Dermis microvascular lymphatic vessel endothelial cell (primary cell): ENCODE measurements around the gene UBE2J1. TPM values are rescaled to one million over a fixed set of nuclear protein-coding genes. Genes with fewer than 3 reads are reported as not detected.

ENCODE experiments used
- DNase-seq, 2 donors: peaks; one replicate each; pipeline versions ENCODE4 v3.0.0 to v3.0.0-alpha.2; 2010; ENCODE audit warnings: low read depth in 2 of 2
- total RNA-seq: library from RNA; depleted of rRNA; stranded (reverse); fragments of >200 nt; gene quantifications from 2 replicates; pipeline ENCODE4 v1.2.1, GENCODE V29; 2014

The UBE2J1 gene
- total RNA-seq, 1 donor from 2014 or later: 56.6 TPM

DNA sequence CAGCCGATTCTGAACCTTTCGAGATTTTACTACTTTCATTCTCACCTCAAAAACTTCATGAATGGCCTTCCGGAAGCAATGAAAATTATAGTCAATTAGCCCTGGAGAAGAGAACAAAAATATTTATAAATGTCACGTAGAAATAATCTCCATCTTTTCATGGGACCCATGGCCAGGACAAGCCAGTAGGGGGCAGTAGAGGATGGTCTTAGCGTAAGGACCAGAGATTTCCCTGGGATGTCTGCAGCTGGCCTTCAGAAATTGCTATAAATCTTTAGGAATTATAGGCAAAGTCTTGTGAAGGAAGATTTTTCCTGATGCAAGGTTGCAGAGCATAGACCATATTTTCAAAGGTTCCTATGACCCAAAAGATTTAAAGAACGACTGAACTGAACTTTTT is 15.6 kb upstream of the UBE2J1 start:
- DNase-seq: peak in 1 of 2 donors; percentile 64

DNA sequence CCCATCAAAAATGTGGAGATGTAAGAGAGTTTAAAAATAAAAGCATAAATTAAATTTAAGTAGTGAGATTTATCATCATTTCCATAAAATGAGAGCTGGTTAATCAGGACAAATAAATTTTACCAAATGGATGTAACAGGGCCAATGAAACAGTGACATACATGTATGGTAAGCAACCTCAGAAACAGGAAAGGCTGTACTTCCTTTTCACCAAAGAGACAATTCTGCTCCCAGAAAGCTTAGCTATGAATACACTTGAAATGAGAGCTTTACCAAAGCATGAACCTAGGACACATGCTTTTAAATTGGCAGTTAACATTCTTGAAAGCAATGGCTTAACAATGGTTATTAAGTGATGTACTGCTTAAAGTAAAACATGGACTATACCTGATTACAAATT is 12.1 kb upstream of the UBE2J1 start:
- DNase-seq: peak in 1 of 2 donors; percentile 64

DNA sequence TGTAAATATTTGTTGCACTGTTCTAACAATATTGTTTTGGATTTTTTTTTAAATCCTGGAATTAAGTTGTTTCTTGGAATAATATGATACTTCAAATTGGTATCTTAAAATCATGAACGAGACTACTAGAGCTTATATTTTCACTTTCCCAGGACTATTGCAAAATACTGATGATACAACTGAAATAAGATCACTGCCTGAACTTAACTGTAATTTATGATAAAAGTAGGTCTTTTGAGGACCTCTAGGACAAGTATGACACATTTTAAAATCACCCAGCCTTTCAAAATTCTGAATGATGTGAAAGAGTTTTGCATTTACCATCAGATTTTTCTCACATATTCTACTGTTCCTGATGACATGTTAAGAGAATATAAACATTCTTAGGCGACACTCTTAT is 8.6 kb upstream of the UBE2J1 start:
- no peak for DNase-seq

DNA sequence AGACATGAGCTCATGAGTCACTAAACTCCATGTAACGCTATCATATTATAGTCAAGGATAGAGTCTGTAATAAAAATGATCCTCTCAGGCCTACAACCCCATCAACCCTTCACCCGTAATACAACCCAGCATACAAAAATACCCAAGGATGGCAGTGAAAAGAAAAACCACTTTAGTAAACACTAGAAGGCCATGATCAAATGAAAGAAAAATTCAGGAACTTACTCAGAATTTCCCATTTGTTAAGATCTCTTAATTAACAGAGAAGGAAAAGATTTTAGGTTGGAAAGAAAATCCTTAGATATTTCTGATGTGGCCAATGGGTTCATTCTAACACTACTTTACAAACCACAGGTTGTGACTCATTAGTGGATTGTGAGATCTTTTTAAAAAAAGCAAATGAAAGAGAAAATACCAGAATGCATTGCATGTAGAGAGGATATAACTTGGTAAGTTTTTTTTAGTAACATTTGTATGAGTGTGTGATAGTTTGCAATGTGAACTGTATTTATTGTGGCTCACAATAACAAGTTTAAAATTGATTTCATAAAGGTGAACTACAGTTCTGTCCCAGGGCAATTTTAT is 8.0 kb upstream of the UBE2J1 start:
- no peak for DNase-seq

DNA sequence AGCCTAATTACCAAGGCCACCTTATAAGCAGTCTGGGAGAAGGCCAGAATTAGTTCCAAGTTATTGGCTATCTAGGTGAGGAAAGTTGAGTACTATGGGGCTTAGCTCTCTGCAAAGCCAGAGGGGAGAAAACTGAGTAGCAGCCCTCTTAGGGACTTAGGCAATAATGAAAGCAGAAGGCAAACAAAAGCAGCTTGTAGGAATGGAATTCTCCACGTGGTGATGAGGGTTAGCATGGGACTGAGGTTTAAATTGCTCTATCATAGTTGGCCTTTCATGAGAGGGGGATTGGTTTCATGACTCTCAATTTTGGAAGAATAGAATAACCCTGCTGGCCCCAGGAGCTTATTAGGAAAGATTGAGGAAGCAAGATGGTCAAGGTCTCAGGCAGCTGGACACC is 7.0 kb upstream of the UBE2J1 start:
- no peak for DNase-seq

DNA sequence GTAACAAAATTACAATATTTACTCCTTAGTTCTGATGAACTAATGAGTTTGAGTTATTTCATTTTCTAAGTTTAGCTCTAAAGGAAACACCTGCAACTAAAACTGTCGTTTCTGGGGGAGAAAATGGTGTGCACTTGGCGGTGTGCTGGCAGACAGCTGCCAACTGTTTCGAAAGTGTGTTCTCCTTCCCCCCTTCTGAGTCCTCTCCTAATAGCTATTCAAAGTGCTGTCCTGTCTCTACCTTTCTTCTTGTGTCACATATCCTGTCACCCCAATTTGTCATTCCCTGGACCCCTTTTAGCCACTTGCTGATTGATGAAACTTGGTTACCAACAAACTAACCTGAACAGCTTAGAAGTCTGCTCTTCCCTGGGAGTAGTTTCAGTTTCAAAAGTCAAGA is 4.9 kb upstream of the UBE2J1 start:
- peak in 1 of 2 donors; percentile 44 for DNase-seq

DNA sequence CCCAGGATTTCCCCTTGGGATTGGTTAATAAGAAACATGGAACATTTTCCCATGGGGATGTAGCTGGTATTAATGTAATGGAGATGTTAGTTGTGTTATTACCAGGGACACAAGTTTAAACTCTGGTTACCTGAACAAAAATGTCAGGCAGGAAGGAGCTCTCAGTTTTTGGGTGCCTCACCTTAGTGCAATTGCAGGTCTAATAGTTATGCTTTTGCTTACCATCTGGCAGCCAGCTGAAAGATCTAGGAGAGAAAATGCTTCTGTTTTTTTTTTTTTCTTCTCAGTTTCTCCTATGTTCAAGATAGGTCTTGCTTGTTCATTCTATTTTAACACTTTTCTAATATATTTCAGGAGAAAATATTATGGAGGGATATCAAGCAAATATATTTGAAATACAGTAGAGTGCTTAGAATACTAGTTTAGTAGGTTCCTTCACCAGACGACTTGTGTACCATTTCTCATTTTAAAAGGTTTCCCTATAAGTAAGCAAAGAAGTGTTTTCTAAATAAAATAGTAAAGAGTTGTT is 4.2 kb upstream of the UBE2J1 start:
- no peak for DNase-seq

DNA sequence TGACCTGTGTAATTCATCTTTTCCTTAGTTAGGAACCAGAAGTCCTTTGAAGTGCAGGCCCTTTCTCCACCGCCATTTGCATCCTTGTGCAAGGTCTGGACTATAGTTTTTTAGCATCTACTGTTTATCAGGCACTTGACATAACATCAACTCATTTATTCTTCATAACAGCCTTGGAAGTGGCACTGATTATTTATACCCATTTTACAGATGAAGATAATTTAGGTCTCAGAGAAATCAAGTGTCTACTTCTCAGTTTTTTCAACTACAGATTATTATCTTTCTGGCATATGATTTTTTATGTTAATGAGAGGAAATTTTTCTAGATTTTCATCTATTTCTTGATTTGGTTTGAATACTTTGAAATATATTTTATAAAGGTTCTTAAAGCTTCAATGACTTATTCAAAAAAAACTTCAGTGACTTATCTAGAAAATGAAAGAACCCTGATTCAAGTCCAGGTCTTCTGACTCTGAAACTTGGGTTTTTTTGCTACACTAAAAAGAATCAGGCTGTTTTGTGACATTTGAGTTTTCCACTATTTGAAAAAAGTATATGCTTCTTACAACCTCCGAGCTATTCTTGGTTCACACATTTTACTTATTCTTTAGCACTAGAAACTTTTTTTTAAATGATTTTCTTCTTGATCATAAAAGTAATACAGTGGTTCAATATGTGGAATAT is 3.1 kb upstream of the UBE2J1 start:
- DNase-seq: no peak

DNA sequence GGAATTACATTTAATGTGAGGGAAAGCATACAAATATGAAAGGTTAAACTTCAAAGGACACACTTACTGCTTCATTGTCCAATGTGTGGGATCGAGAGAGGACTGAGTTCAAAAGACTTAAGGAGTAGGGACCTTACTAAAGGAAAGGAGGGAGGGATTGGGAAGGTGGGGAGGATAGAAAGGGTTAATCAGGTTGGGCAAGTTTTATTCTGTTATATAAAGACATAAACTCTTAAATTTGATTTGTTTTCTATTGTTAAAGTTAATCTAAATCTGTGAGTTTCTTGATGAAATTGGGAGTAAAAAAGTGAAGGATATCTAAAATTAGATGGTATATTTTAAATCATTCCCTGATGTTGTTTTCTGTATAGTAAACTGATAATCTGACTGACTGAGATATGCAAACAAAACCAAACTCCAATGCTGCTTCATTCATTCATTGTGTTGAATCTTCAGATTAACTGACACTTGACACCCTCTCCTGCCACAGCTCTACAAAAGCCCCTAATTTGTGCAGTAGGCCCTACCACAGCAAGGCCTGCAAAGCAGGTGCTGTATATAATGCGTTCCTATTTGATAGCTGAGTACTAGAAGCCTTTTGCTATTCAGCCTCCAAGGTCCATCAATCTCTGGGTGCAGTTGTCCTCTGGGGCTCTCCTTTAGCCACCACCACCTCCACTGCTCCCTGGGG is 1.3 kb upstream of the UBE2J1 start:
- no peak for DNase-seq

DNA sequence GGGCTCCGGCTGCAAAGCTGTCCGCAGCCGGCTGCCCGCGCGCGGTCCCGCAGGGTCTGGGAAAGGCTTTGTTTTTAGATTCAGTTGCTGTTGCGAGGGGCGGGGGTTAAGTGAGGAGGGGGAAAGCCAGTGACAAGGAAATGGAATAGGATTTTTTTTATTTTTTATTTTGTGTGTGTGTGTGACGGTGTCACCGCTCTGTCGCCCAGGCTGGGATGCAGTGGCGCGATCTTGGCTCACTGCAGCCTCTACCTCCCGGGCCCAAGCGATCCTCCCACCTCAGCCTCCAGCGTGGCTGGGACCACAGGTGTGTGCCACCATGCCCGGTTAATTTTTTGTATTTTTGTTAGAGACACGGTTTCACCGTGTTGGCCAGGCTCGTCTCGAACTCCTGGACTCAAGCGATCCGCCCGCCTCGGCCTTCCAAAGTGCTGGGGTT is 615 bp upstream of the UBE2J1 start:
- DNase-seq: no peak

DNA sequence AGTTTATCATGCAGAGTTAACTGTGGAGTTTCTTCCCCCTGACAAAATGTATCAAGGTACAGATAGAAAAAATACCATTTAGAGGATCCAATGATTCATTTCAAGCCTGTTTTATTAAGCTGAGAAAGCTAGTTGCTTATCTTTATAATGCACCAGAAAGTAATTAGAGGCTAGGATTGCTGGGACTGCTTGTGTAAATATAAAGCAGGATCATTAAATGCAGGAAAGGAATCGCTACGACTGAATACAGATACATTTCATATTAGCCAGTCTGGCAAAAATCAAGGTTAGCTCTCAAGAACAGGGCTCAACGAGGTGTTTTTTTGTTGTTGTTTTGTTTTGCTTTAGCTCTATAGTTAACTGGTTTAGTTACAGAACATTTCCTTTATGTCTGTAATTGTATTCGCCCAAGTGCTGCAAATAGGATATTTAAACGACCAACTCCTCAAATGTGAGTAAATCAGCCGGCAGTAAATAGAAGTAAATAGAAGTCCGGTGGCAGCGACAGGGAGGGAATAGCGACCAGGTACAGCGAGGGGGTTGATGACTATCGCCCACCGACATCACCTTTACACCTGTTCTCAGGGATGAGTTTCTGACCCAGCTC is 748 bp downstream of the UBE2J1 start:
- peak in 1 of 2 donors; percentile 19 for DNase-seq

DNA sequence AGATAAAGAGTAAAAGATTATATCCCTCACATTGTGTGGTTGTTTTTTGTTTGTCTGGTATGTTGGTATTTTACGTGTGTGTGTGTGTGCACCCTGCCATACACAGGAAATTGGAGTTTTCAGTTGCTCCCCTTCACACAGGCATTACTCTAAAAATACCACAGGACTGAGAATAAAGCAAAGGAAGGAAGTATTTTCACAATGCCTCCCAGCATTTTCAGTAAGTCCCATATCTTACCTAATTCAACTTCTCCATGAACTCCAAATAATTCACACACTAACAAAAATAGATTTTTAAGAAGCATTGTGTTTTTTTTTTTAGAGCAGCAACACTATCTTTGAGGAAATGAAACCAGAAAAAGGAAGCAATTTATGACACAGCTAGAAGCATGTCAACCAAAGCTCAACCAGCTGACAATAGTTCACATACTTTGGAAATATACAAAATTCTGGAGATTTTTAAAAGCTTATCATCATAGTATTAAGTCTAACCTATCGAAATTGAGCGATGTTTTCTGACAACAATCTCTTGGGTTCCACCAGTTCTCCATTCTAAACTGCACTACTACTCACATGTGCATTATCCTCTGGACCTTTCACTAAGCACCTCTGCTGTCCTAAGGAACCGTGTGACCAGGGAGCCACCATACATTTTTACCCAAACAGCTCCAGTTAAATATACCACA is 2.1 kb downstream of the UBE2J1 start:
- DNase-seq: peak; percentile 40 to 91

DNA sequence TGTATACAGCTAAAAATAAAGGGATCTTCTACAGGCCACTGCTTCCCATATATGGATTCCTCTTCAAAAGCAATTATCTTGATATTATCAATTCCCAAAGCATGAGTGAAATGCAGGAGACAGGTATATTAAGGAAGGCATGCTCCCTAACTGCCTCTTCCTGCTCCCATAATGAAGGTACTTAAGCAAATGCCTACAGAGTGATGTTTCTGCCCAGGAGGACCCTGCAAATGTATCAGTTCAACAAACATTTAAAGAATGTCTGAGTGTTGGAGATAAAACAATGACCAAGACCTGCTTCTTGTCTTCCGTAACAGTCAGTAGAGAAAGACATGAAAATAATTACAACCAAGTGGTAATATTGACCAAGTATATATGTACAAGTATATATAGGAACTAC is 4.2 kb downstream of the UBE2J1 start:
- DNase-seq: no peak

DNA sequence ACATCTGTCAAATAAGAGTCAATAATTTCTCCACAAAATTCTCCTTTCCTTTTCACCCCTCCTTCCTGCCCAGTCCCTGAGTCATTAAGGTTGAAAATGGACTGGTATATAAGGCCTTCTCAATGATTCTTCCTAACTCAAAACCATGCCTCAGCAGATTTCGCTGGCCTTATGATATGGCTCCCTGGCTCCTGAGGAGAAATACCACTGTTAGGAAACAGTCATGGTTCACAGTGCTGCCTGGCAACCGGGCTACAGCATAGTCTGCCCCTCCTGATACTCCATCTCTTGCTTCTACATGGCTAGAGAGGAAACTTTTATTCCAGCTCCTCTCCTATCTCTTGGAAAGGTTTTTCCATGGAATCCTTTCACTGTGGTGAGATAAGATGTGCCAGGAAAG is 4.7 kb downstream of the UBE2J1 start:
- DNase-seq: peak in 1 of 2 donors; percentile 16

DNA sequence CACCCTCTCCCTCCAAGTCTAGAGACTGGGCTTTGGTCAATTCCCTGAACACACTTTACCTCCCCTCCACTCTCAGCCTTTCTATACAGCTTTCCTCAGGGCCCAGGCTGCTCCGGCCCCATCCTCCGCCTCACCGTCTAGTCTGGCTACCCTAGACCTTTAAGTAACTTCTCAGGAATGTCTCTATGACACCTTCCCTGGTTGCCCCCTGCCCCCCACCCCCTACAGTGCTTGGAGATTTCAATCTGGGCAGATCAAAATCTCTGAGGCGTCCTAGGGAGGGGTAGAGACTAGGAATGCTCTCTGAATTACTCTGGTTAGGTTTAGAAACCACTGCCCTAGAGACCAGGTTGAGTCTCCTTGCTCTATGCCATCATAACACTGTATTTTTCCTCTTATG is 6.1 kb downstream of the UBE2J1 start:
- DNase-seq: no peak

DNA sequence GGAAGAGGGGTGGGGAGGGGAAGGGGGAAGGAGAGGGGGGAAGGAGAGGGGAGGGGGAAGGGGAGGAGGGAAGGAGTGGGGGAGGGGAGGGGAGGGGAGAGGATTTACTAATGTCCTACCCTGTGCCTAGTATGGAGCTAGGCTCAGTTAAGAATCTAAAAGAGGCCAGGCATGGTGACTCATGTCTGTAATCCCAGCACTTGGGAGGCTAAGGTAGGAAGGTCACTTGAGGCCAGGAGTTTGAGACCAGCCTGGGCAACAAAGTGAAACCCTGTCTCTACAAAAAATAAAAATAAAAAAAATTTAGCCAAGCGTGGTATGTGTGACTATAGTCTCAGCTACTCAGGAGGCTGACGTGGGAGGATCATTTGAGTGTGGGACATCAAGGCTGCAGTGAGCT is 13.0 kb downstream of the UBE2J1 start:
- DNase-seq: no peak

DNA sequence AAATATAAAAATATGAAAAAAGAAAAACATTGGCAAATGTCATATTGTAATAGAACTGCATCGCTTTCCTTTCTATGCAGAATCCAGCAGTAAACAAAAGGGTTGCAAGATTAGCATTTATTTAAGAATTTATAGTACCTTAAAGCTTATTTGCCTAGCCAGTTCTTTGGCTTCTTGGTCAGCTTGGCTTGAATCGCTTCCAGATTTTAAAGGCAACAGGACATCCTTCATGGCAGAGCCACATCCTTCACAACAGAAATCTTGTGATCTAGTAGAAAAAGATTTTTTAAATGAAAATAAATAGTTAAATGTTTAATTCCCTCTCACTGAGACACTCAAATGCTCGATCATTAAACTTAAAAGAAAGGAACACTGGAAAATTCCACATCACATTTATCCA is 17.4 kb downstream of the UBE2J1 start:
- DNase-seq: peak in 1 of 2 donors; percentile 49

DNA sequence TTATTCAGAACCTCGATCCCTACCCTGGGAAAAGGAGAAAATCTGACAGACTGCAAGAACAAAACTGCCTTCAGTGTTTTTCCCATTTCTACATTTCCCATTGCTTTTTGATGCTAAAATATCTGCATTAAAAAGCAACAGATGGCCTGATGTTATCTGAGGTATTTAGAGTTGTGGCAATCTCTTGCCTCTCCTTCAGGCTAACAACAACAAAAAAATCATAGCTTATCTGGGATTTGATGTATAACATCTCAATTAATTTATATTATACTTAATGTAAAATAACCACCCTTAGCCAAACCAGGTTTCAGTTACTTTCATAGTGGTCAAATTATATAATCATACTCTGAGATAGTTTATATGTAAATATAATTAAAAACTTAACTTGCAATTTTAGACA is 21.6 kb downstream of the UBE2J1 start:
- DNase-seq: no peak

DNA sequence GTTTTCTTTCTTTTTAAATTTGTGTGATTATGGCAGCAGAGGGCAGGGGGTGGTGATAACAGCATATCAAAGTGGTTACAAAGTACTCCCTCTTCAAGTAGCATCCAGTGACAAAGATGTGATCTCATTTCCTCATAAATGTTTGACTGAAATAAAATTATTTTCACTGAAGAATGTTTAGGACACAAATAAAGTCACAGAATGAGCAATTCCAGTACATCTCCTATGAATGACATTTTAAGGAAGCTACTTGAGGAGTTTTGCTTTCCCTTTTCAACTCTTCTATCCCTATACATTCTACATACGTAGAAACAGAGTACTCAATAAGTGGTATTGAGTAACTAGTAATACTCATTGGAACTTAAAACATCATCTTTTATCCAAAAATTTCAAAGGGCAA is 23.5 kb downstream of the UBE2J1 start:
- no peak for DNase-seq

DNA sequence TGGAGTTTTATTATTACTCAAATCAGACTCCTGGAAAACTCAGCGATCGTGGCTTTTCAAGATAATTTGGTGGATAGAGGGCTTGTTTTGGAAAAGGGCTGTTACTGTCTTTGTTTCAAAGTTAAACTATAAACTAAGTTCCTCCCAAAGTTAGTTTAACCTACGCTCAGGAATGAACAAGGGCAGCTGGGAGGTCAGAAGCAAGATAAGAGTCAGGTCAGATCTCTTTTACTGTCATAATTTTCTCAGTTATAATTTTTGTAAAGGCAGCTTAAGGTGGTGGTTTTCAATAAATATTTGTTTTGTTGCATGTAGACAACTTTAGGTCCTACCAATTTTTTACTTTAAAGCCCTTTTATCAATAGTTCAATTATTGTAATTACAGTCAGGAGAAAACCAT is 28.2 kb downstream of the UBE2J1 start:
- DNase-seq: no peak

DNA sequence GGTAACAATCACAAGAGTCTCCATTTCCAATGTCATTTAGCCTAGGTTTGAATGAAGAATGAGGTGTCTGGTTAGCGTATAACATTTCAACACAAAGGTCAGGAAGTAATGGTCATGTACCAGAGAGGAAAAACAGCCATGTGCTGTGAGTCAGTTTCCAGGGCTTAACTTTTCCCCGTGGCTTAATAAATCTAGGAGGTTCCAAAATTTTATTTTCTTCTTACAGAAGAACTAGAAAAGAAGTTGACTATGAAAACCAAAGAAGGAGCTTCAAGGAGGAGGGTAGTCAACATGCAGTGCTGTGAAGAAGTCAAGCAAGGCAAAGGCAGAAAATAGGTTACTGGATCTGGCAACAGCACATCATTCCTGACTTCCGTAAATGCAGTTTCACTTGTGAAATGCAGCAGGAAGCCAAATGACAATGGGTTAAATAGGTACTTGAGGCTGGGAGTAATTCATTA is 29.0 kb downstream of the UBE2J1 start:
- peak; percentile 67 to 83 for DNase-seq
